HG03108 (cell line): ENCODE results near the gene WDR27.

Source experiments
- ATAC-seq: cut with Tn5 transposase; IDR thresholded peaks from one replicate; pipeline ENCODE4 v1.9.1; 2021; ENCODE audit warnings: moderate library complexity; ENCODE audit not compliant: unreplicated experiment

Gene WDR27

DNA sequence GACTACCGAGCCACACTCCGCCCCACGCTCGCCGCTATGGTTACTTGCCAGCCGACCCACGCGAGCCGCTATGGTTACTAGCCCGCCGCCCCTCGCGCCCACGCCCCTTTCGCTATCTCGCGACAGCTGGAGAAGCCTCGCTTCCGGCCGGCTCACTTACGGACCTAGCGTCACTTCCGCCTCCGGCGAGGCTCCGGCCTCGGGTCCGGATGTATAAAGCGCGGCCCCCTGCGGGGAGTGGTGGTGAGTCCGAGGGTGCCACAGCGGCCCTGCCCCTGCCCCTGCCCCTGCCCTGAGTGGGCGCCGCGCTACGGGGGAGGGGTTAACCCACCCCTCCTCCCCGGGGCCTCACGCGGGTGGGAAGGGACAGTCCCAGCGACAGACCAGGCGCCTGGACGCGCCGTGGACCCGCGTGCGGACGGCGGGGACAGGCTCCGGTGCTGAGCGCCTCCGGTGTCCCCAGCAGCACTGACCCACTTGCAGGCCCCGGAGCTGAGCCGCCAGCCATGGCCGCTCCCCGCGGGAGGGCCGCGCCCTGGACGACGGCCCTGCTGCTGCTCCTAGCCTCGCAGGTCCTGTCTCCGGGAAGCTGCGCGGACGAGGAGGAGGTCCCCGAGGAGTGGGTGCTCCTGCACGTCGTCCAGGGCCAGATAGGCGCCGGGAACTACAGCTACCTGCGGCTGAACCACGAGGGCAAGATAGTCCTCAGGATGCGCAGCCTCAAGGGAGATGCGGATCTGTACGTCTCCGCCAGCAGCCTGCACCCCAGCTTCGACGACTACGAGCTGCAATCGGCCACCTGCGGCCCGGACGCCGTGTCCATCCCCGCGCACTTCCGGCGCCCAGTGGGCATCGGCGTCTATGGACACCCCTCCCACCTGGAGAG, at the start of gene WDR27, which contains the start of gene C6orf120:
Gene WDR27, minus strand, starts transcription at position 76 of the 886 bp plus-strand sequence. CDS start 13,024 bp downstream, outside the sequence.
Gene C6orf120, plus strand, starts transcription at position 173 of the 886 bp plus-strand sequence. Its CDS starts 334 bp downstream, at position 507.
- ATAC-seq, result peak; percentile 95

DNA sequence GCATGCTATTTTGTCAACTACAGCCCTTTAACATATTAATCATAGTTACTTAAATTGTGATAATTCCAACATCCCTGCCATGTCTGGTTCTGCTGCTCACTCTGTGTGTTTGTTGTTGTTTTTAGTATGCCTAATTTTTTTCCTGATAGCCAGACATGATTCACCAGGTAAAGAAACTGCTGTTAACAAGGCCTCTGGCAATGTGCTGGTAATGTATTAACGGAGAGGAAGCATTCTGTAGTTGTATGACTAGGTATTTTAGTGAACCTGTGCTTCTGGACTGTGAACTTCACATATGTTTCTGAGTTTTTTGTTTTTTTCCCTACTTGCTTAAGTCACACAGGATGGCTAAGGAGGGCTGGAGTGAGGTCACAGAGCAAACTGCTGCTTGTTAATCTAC, 44.7 kb upstream of the WDR27 start:
- no peak for ATAC-seq

DNA sequence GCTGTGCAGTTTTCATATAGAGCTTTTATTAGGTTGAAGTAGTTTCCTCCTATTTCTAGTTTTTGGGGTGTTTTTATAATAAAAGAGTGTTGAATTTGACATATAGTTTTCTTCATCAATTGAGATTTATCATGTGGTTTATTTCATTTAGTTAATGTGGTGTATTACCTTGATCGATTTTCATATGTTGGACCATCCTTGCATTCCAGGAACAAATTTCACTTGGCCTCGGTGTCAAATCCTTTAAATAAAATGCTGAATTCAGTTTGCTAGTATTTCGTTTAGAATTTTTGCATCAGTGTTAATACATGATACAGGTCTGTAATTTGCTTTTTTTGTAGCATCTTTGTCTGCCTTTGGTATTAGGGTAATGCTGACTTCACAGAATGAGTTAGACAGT, 43.6 kb upstream of the WDR27 start:
- no peak for ATAC-seq

DNA sequence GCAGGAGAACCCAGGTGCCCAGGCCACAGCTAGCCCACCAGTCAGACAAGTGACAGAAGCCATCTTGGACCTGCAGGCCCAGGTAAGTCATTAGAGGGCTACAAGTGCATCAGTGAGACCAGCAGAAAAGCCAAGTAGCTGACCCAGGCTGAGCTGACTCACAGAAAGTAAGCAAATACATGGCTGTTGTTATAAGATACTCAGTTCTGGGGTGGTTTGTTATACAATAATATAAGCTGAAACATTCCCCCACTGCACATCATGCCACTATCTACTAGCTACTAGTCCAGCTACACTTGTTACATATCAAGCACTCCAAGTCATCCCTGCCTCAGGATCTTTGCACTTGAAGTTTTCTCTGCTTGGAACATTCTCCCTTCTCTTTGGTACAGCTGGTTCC, 39.5 kb upstream of the WDR27 start:
- no peak for ATAC-seq

DNA sequence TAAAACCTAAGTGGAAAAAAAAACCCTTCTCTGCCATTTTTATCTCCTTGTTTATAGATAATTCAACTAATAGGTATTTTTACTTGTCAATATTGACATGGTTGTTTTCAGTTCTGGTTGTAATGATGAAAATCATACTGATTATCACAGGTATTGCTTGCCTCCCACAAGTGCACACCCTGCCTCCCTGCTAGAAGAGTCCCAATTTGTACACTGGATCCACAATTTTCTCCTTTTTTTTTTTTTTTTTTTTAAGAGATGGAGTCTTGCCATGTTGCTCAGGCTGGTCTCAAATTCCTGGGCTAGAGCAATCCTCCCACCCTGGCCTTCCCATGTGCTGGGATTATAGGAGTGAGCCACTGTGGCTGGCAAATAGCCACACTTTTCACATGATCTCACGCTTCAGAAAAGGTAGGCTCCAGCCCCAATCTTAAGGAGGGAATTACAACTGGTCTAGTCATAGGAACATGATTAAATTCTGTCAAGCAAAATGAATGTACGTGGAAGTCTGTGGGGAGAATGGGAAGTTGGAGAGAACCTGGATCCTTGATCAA, 37.2 kb upstream of the WDR27 start:
- ATAC-seq, result no peak

DNA sequence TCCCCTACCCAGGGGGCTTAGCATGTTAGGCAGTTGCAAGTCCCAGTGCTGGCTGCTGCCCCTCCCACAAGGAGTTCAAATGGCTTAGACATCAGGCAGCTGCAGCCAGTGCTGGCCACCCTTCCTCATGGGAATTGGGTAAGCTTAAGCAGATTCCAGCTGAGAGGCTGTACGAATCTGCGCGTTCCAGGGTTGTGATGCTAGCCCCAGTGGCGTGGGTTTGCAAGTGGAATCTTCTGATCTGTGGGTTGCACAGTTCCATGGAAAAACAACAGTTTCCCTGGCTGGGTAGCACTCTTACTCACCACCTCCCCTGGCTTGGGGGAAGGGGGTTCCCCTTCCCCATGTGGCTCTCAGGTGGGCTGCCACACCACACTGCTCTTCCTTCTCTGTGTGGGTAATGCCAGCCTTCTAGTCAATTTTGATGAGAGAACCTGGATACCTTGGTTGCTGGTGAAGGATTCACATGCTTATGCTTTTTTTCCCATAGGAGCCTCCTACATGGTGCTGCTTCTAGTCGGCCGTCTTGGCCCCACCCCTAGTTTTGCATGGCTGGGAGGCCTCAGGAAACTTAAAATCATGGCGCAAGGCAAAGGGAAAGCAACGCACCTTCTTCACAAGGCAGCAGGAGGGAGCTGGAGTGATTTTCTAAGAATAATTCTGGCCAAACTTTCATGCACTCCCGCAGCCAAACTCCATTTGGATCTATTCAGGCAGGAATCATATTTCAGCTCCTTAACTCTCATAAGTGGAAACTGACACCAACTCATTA, 36.6 kb upstream of the WDR27 start:
- no peak for ATAC-seq

DNA sequence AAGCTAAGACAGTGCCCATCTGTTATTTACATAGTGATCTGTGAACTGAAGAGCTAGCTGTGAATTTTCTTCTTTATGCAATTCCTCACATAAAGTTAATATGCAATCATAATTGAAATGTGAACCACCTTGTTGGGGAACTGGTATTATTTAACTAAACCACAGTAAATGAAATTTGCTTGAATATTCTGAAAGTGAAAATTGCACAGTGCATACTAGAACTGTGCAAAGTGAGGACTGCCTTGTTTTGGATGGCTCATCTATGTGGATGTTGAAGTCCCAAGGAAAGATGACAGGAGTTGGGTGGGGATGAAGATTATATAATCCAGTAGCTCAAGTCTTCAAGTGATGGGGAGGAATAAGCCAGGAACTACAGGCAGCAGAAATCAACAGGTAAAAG, 28.1 kb upstream of the WDR27 start:
- ATAC-seq, result no peak

DNA sequence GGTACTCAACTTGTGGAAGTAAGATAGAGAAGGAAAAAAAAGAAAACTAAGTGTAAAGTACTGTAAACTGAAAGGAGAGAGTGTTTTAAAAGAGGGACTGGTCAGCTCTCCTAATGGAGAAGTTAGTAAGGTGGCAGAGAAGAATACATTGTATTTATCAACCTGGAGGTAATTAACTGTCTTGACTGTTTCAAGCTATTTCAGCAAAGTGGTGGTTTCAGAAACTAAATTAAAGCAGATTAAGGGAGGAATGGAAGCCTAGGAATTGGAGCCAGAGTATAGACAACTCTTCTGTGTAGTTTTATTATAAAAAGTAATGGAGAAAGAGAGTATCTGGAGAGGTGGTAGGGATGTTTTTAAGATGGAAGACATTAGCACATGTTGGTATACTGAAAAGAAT, 25.1 kb upstream of the WDR27 start:
- no peak for ATAC-seq

DNA sequence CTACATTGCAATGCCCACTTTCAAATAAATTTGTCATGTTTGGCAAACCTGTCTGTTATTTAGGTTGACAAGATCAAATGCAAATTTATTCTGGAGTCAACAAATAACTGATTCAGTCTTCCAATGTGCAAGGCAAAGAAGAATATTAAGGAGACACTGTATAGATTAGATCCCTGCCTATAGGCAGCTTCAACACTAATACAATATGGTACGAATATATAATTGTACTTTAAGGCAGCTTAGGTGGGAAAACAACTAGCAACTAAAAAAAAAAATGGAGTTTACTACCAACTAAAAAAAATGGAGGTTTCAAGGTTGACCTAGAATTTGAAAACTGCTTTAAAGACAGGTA, 24.2 kb upstream of the WDR27 start:
- no peak for ATAC-seq

DNA sequence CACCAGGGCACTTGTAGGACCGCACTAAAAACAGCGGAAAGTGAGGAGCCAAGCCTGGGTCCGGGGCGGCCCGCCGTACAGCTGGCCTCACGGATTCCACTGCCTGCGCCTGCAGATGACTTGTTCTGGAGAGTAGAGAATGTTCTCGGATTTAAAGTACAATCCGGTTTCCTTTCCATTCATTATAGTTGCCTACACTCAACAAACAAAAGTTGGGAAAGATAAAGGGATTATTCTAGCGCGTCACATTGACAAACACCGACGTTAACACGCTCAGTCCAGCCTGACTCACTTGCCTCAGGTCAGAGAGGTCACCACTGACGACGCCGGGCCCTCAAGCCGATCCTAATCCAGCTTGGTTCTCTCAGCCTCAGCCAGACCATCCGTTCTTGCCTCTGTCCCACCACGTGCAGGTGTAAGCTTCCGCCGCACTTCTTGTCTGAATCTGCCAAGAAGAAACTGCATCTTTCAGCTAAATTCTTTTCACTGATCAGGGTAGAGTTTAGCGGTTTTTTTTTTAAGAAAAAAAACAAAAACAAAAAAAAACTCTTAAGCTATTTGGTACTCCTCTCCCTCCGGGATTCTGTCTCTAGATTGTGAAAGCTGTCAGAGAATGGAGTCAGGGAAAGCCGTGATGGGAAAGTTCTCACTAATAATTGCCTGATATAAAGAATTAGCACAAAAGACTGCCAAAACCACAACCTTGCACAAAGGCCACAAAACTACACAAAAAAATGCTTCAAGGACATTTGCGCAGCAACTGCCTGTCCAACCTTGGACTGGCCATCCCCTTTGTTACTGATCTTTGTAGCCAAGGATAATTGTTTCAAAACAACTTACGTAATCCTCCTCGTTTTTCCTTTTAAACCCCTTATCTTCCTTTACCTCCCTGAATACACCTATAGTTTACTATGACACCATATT, 23.6 kb upstream of the WDR27 start:
- peak; percentile 12 for ATAC-seq

DNA sequence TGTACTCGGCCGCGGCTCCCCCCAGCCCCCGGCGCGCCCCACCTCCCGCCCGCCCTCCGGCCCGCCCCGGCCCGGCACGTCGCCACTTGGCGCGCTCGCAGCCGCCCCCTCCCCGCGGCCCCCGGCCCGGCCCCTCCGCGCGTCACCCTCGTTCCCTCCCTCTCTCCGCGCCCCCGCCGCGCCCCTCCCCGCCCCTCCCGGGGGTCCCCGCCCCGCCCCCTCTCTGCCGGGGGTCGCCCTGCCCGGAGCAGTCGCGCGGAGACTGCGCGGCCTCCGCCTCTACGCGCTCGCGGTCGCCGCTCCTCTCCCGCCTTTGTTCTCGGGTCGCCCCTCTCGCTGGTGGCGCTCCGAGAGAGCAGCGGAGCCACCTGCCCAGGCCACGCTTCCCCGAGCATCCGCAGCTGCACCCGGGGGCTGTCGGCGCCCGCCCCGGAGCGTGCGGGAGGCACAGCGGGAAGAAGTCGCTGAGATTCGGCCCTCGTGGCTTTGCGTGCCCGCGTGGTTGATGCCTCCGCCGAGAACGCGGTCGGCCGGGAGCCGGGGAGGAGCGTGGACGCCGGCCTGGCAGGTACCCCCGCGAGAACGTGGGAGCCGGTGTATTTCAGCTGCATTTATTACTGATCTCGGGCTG, 22.8 kb upstream of the WDR27 start, which contains the start of gene PHF10:
Gene PHF10, minus strand, starts transcription at position 7 of the 631 bp plus-strand sequence. CDS start 569 bp downstream, outside the sequence.
- peak; percentile 34 for ATAC-seq

DNA sequence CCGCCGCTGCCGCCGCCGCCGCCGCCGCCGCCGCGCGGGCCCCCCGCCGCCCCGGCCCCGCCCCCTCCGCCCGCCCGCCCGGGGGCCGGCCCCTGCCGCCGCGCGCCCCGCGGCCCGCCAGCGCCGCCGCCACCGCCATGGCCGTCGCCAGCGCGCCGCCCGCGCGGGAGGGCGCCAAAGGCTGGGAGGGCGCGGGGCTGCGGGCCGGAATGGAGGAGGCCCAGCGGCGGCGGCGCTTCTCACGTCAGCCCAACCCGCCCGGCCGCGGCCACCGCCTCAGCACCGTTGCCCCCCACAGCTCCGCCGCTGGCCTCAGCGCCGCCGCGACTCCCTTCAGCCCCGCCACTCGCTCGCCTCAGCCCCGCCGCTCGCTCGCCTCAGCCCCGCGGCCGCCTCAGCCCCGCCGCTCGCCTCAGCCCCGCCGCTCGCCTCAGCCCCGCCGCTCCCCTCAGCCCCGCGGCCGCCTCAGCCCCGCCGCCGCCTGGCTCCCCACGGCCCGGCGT, 22.2 kb upstream of the WDR27 start:
- ATAC-seq, result peak; percentile 34

DNA sequence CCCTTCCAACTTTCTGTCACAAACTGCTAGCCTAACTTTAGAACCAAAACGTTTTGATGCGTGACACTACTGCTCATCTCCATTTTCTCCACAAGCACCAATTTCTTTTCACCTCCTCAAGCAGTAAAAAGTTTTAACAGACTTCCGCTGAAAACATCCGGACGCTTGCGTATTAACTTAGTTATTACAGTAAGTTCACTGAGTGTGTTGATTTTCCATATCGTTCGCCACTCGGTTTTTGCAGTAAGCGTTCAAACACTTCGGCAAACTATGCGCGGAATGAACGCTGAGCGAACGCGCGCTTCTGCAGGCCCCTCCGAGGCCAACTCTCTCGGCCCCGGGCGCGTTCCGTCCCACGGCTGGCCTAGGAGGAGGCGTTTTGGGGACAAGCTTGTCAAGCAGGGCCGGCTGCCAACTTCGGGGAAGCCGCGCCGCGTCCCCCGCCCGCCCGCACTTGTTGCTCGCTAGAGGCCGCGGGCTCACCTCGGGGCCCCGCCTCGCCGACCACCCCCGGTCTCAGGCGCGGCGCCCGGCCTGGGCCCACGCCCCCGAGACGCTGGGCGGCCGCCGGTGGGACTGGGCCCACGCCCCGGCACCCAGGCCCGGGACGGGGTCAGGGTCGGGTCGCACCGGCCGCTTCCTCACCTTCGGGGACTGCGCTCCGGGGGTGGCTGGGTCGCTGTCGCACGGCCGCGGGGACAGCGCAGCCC, 21.5 kb upstream of the WDR27 start:
- ATAC-seq, result peak; percentile 30

DNA sequence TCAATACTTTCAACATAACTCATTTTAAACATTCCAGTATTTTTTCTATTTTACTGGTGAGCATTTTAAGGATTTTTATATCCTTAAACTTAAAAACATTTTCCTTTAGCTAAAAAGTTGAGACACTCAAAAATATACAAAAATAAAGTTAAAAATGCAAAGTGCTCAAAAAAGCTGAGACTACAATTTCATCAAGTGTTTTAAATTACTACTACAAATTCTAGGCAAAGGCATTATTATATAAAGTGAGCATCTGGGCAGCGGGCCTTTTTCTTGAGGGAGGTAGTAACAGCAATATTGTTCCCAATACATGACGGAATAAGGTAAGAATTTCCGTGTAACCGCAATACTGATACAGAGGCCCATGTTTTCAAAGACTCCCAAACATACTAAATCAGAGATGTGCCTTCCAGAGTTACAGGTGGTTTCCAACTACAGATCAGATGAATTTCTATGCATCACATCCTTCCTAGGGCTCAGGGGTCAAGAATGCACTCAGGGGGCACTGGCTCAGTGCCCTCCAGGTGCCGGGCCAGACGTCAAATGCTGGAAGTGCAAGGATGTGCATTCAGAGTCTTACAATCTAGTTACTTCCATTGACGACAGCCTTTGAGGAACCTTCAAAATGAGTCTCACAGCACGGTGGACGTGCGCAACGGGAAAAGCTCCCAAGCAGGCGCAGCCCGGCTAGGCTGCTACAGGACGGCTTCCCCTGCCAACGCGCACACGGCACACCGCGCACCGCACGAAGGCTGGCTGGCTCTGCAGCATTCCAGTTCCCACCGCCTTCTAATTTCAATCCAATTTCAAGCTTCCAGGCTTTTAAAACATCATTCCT, 20.8 kb upstream of the WDR27 start:
- no peak for ATAC-seq

DNA sequence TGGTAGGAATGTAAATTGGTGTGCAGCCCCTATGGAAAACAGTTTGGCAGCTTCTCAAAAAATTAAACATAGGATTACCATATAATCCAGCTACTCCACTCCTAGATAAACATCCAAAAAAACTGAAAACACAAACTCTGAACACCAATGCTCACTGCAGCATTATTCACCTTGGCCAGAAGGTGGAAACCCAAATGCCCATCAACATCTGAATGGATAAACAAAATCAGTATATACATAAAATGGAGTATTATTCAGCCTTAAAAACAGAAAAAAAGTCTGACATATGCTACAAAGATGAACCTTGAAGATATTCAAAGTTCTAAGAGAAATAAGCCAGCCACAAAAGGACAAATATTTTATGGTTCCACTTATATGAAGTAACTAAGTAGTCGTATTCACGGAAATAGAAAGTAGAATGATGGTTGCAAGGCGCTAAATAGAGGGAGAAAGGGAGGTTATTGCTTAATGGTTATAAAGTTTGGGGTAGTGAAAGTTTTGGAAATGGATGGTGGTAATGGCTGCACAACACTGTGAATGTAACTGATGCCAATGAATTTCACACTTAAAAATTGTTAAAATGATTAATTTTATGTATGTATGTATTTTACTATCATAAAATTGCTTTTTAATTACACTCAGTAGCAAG, 18.5 kb upstream of the WDR27 start:
- no peak for ATAC-seq

DNA sequence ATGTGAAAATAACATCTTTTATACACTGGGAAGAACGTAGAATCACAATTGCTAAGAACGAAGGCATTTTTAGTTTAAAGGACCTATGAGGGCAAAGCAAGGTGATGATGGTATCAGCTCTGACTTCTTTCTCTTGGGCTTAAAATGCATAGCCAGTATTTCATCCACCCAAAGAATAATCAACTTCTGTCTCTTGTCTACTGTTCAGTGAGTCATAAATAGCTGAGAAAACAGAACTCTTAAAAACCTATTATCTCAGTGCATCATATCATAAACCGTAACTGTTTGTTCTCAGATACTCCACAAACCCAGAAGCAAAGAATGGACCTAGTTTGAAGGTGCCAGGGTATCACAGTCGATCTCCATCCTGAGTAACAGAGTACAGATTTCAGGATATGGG, 17.3 kb upstream of the WDR27 start:
- ATAC-seq, result no peak

DNA sequence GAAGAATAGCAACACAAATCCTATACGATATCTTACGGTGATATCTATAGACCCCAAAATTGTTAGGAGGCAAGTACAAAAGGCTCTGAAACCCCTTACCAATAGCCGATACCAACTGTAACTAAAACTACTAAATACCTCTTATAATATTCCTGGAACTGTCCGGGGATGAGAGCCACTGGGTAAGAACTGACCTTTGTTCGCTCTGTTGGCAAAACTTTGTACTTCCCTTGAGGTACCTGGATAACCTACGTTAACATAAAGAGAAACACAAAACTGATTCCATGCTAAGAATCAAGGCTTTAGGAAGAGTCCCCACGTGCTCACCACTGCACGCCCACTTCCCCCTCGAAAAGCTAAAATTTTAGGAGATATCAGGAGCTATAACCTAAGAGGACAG, 12.8 kb upstream of the WDR27 start:
- ATAC-seq, result no peak

DNA sequence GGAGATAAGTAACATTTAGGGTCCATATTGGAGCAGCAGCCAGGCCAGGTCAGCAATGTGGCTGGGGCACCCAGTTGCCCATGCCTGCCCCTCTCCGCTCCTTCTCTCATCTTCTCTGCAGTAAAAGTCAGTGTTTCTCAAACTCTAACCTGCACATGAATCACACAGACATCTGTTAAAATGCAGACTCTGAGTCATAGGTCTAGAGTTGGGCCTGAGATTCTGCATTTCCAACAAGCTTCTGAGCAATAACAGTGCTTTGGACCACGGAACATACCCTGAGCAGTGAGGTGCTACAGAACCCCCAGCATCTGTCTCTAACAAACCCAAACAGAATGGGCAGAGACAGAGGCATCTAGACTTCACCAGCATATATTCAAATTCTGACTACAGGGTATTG, 12.3 kb upstream of the WDR27 start:
- no peak for ATAC-seq
